Heart right ventricle (tissue), 16 donors: ENCODE data around the gene SPACA4. TPM values are rescaled to one million over a fixed set of nuclear protein-coding genes. Genes with fewer than 3 reads are reported as not detected.

Source experiments
- ATAC-seq, 8 donors: fragments of 200-7000 bp; cut with Tn5 transposase; one replicate each; pipeline ENCODE4 v1.9.1; 2020; ENCODE audit warnings: mild to moderate bottlenecking in 8 of 8, moderate library complexity in 8 of 8, moderate number of reproducible peaks in 1 of 8
- DNase-seq, 2 donors: peaks; one replicate each; pipeline ENCODE4 v3.0.0-alpha.2; 2020
- H3K27ac ChIP-seq, 10 donors: fragments of 200-600 bp; sonication (generic) in 2 of 10; one replicate each; pipeline versions ENCODE4 v1.5.0 to v1.8.0; 2020 to 2022; ENCODE audit warnings: mild to moderate bottlenecking in 3 of 10
- H3K27me3 ChIP-seq, 7 donors: fragments of 200-600 bp; one replicate each; pipeline ENCODE4 v1.8.0; 2021 to 2022; ENCODE audit warnings: mild to moderate bottlenecking in 2 of 7
- H3K36me3 ChIP-seq, 9 donors: fragments of 200-600 bp; sonication (generic) in 1 of 9; one replicate each; pipeline versions ENCODE4 v1.5.0 to v1.8.0; 2020 to 2022; ENCODE audit warnings: mild to moderate bottlenecking in 2 of 9
- H3K4me1 ChIP-seq, 9 donors: fragments of 200-600 bp; sonication (generic) in 1 of 9; one replicate each; pipeline versions ENCODE4 v1.5.0 to v1.8.0; 2020 to 2022; ENCODE audit warnings: mild to moderate bottlenecking in 4 of 9
- H3K4me3 ChIP-seq, 10 donors: fragments of 200-600 bp; sonication (generic) in 2 of 10; one replicate each; pipeline versions ENCODE4 v1.5.0 to v1.8.0; 2020 to 2022; ENCODE audit warnings: mild to moderate bottlenecking in 7 of 10, moderate library complexity in 2 of 10
- H3K9me3 ChIP-seq, 11 donors: fragments of 200-600 bp in 10 of 11; sonication (generic) in 2 of 11; one replicate each; pipeline versions ENCODE4 v1.5.0 to v1.8.0; 2013 to 2022; ENCODE audit warnings: mild to moderate bottlenecking in 2 of 11, control low read depth in 1 of 11, moderate library complexity in 1 of 11
- CTCF ChIP-seq, 9 donors: fragments of 200-600 bp; sonication (generic) in 2 of 9; IDR thresholded peaks; one replicate each; pipeline versions ENCODE4 v1.5.0 to v1.8.0; 2021 to 2022; ENCODE audit warnings: antibody characterized with exemption in 9 of 9, mild to moderate bottlenecking in 5 of 9, moderate library complexity in 1 of 9
- WGBS, 2 donors: extraction: QIAGEN DNeasy Blood & Tissue Kit; methylation state at CpG; one replicate each; pipeline ENCODE4 v1.1.7; 2013; ENCODE audit warnings: inconsistent platforms in 1 of 2; 5-methylcytosine and 5-hydroxymethylcytosine counted together
- intact Hi-C, 10 donors: fragments of 100-400 bp; cut with DNase I; formaldehyde crosslinking; loops; one replicate each; pipeline versions ENCODE4 v1.11.1 to v1.14.2; 2022
- polyA plus RNA-seq, 2 donors: library from polyadenylated mRNA; stranded (reverse); fragments of 200-250 nt; gene quantifications; one replicate each; pipeline ENCODE4 v1.2.3, GENCODE V29; 2013
- total RNA-seq, 10 donors: library from RNA; stranded (reverse); fragmentation: NEBNext Ultra II Directional in 3 of 10; extraction: Animal tissue kit (Norgen Biotek cat#: 25700) in 3 of 10; gene quantifications; one replicate each; pipeline versions ENCODE4 v1.2.1 to v1.2.4, GENCODE V29; 2021 to 2023
- donor health status: Arrhythmogenic right ventricular cardiomyopathy.
- donor health status: ischemic (EF 13 %, LVEDD 7.1; RV severe dilation, severe dysfunction).
- donor health status: healthy with polysubstance abuse.
- donor health status: DM: no; HTN: yes; CAD: no.
- donor health status: DM: no; HTN: no; CAD: no.
- donor health status: ischemic (EF 25% LVEDD 6.9; RV normal size, moderate dysfunction).
- donor health status: ischemic (EF 25% LVEDD 5.7; RV mildly dilated, moderate dysfunction).
- donor health status: healthy.
- donor health status: DM: yes; HTN: yes; CAD: no.
- donor health status: Ischemic cardiomyopathy.
- donor health status: ischemic (EF 35%, LVEDD 5.7; RV mildly dilated, moderate dysfunction).
- donor health status: nonischemic (EF 11% LVEDD 7.7; RV severe dilation, severe dysfunction).
- donor health status: DM: yes; HTN: yes; CAD: no.
- donor health status: PGD.
- donor health status: ischemic (EF 29% LVEDD 5.4; RV normal size, mild dysfunction).
- donor health status: nonischemic (EF 23%, LVEDD 6.1; RV moderate dilation, normal function).

Gene SPACA4
- total and polyA plus RNA-seq, 12 donors = not detected

GRCh38 chr19:48644839-48645619 lies 38.5 kb downstream of the SPACA4 start:
- no peak for TF ChIP-seq CTCF (IDR thresholded peaks at IDR 0.05)
- Histone ChIP-seq H3K4me1 (peaks cover 0 to 26% (median 16%) of the 10 kb centered on the region in 9 donors), H3K9me3 (no peaks in the 10 kb centered on the region), H3K4me3 (peak overlapping the region; percentile 33 to 65 (median 58)), H3K27ac (peak overlapping the region in 9 of 10 donors; percentile 71 to 88 (median 79)), H3K27me3 (no peaks in the 10 kb centered on the region), H3K36me3 (no peaks in the 10 kb centered on the region)
- intact Hi-C loops = loop anchor here in 8 of 10 donors (5.0 to 10.0 kb wide), 10 partner anchors 90 to 320 kb away; partner anchors contain the start of genes HSD17B14 (in 5 of the 8), FTL (in 2 of the 8), BAX (in 1 of the 8) and RASIP1 (in 1 of the 8)
- DNase-seq (peak; percentile 68 to 85), ATAC-seq (peak; percentile 64 to 81 (median 79))
- WGBS, 2 donors = 3% methylated on average over 25 of the region's 25 CpGs

- no peak for TF ChIP-seq CTCF (IDR thresholded peaks at IDR 0.05)
- Histone ChIP-seq H3K27ac (peak overlapping the region in 9 of 10 donors; percentile 71 to 88 (median 79)), H3K4me1 (peaks cover 0 to 26% (median 16%) of the 10 kb centered on the region in 9 donors), H3K36me3 (no peaks in the 10 kb centered on the region), H3K4me3 (peak overlapping the region; percentile 33 to 65 (median 58)), H3K27me3 (no peaks in the 10 kb centered on the region), H3K9me3 (no peaks in the 10 kb centered on the region)
- peak in 7 of 8 donors; percentile 2 to 25 (median 10) for ATAC-seq
- no peak for DNase-seq
- intact Hi-C loops = loop anchor here in 8 of 10 donors (5.0 to 10.0 kb wide), 10 partner anchors 89 to 319 kb away; partner anchors contain the start of genes HSD17B14 (in 5 of the 8), FTL (in 2 of the 8), BAX (in 1 of the 8) and RASIP1 (in 1 of the 8)
- 1 to 2% methylated on average over 6 of the region's 6 CpGs for WGBS, 2 donors
These were observed 39.1 kb downstream of the SPACA4 start for GRCh38 chr19:48645620-48646000.

- WGBS, 2 donors = 0 to 1% methylated on average over 33 of the region's 33 CpGs
- Histone ChIP-seq H3K4me1 (peaks cover 0 to 26% (median 16%) of the 10 kb centered on the region in 9 donors), H3K9me3 (peaks cover 0 to 2% (median 0%) of the 10 kb centered on the region in 11 donors), H3K36me3 (no peaks in the 10 kb centered on the region), H3K27me3 (no peaks in the 10 kb centered on the region), H3K27ac (peak within 1 kb of the TSS in 9 of 10 donors; percentile 71 to 88 (median 79)), H3K4me3 (peak within 1 kb of the TSS; percentile 33 to 65 (median 58))
- peak; percentile 89 to 96 (median 92) for TF ChIP-seq CTCF (IDR thresholded peaks at IDR 0.05)
- ATAC-seq = peak; percentile 87 to 92 (median 90)
- intact Hi-C loops = loop anchor here in 8 of 10 donors (2.0 to 10.0 kb wide), 11 partner anchors 29 to 319 kb away; partner anchors contain the start of genes HSD17B14 (in 5 of the 8), FTL (in 2 of the 8), BAX (in 1 of the 8) and RASIP1 (in 1 of the 8)
- peak; percentile 91 for DNase-seq
These were observed 39.6 kb downstream of the SPACA4 start, which contains the start of gene CA11 for GRCh38 chr19:48646001-48646721. Gene CA11, minus strand, starts transcription at chr19:48646187. Its CDS starts 555 bp downstream, at chr19:48645632.
